Activated CD8-positive, alpha-beta memory T cell treated with anti-CD3 and anti-CD28 coated beads, Interleukin-2, amount 50 U/mL, for 24 hours (primary cell): ENCODE results near the gene RASGEF1C.

Source experiments
- DNase-seq: peaks from one replicate; pipeline ENCODE4 v3.0.0-alpha.2; 2020; ENCODE audit errors: extremely low read depth

RASGEF1C gene

DNA sequence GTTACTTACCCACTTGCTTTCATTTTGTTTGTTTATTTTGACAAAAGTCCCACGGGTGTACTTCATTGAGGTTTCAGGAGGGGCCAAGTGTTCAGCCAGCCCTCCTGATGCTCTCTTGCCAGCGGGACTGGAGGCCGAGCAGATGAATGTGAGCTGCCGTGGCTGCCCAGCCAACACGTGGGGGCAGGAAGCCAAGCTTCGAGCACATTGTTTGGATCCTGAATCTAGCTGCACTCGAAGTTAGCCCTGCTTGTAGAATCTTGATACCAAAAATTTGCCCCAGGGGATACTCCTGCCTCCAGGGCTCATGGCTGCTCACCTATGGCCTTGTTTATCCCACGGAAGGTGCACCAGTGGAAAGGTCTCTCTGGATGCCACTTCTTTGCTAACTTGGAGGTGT is 49.3 kb downstream of the RASGEF1C start:
- DNase-seq, result no peak

DNA sequence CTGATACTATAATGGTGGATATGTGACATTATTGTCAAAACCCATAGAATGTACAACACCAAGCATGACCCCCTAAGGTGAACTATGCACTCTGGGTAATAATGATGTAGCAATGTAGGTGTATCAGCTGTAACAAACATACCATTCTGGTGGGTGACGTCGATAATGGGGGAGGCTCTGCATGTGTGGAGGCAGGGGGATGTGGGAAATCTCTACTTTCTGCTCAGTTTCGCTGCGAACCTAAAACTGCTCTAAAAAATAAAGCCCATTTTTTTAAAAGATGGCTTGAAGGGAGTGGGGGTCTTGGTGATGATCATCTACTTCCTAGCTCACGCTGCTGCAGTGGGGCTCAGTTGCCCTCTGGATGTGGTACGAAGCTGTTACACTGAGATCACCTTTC is 51.1 kb downstream of the RASGEF1C start:
- no peak for DNase-seq

DNA sequence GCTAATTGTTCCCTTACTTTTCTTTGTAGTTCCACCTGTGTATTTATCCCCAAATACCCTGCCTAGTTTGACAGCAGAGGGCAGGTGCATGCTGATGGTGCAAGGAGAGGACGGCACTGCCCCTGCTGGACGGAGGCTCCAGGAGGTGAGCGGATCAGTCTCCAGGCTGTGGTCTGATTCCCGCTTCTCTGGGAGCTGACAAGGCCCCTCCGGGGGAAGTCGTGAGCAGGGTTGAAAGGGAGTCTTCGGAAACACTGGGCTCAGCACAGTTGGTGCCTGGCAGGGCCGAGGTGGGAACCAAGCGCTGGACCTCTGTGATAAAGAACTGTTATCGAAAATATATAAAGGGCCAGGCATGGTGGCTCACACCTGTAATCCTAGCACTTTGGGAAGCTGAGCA is 52.9 kb downstream of the RASGEF1C start:
- no peak for DNase-seq

- no peak for DNase-seq
These were observed 53.6 kb downstream of the RASGEF1C start for GRCh38 chr5:180155365-180155926.

GRCh38 chr5:180154821-180155364 is 54.1 kb downstream of the RASGEF1C start:
- no peak for DNase-seq

DNA sequence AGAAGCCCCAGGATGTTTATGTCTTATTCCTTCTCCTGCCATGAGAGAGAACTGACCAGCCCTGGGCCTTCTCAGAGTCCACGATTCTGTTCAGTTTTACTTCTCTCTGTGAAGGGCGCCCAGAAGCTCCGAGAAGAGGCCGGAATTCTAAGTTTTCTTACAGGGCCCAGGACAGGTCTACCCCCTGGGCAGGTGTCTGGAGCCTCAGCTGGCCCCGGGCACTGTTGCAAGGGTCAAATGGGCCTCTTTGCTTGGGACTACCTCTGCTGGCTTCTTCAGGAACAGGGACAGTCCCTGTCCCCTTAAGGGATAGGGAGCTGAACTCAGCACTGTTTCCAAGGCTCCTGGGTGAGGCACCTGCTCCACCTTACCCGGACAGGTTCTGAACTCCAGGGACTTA is 55.0 kb downstream of the RASGEF1C start:
- DNase-seq, result no peak

DNA sequence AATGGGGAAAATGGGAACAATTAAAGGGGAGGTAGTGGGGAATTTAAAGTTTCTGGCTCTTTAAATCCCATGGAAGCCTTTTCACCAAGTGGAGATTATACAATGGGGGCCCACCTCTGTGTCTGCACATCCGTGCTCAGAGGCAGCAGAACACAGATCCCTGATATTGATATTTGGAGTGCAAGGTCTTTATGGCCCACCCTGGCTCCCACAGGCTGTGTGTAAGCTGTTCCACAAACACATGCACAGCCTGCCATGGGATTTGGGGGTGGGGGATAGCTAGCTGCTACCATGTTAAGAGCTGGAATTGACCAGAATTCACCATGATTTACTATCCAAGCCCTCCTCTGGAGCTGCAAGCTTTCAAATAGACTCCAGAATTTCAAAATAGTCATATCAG is 55.9 kb downstream of the RASGEF1C start:
- DNase-seq, result no peak

- no peak for DNase-seq
These were observed 65.2 kb downstream of the RASGEF1C start for GRCh38 chr5:180143656-180144364.

DNA sequence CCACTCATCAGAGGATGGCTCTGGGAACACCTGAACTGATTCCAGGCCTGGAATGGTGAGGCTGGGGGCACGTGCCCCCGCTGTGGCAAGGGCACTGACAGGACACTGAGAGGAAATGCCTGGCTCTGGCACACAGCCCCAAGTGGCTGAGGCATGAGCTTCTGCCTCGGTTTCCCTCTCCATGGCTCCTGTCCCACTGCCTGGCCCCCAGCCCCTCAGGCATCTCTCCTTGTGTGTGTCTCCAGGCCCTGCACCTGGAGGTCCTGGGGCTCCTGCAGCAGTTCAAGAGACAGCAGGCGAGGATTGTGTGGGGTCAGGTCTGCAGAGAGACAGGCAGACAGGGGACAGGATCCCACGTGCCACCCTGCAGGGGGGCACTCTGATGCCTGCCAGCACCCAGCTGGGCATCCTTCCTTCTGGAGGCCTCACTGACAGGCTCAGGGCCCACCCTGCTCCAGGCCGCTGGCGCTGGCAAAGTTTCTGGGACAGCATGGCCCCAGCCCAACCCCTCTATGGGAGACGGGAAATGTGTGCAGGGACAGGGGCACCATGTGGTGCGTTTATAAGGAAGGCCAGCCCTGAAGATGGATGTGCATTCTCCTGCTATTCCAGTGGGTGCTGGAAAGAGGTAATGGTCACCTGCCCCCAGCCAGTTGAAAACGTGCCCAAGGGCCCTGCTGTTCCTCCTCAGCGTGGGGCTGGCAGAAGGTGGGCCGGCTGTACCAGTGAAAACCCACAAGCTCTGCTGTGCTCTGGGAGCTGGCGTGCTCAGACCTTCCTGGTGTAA is 66.0 kb downstream of the RASGEF1C start:
- no peak for DNase-seq

DNA sequence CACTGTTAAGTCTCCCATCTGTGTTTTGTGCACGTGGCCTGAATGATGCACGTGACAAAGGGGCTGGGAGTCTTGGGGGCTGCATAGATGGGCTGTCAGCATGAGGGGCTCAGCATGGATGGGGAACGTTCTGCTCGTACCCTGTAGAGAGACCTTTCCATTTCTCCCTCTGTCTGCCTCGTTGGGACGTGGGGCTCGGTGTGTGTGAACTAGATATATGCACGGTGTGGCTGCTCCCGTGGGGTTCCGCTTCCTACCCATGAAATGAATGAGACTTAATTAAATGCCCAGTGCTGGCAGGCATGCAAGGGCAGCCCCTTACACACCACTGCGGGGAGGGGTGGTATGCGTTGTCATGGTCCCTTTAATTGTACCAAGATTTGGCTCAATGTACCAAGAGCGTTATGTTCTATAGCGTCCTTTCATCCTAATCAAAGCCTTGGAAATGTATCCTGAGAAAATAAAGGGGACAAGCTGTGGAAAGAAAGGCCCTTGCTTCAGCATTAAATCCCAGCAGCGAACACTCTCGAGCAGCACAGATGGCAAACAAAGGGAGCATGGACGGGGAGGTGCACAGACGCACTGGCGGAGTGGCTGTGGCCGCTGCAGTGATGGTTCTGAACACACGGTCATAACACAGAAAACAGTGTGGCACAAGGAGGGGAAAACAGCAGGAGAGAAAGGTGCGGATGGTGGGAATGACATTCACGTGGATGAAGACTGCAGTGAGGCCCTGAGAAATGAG is 66.8 kb downstream of the RASGEF1C start:
- DNase-seq, result no peak

- DNase-seq, result no peak
These were observed 67.8 kb downstream of the RASGEF1C start for GRCh38 chr5:180141068-180141660.

- no peak for DNase-seq
These were observed 68.4 kb downstream of the RASGEF1C start for GRCh38 chr5:180140571-180140970.

GRCh38 chr5:180140079-180140554 is 68.9 kb downstream of the RASGEF1C start:
- no peak for DNase-seq

- DNase-seq, result no peak
These were observed 69.3 kb downstream of the RASGEF1C start for GRCh38 chr5:180139731-180140055.

- DNase-seq, result no peak
These were observed 69.9 kb downstream of the RASGEF1C start for GRCh38 chr5:180138976-180139730.

GRCh38 chr5:180138214-180138975 is 70.6 kb downstream of the RASGEF1C start:
- DNase-seq, result no peak

- DNase-seq, result no peak
These were observed 71.4 kb downstream of the RASGEF1C start for GRCh38 chr5:180137401-180138213.

DNA sequence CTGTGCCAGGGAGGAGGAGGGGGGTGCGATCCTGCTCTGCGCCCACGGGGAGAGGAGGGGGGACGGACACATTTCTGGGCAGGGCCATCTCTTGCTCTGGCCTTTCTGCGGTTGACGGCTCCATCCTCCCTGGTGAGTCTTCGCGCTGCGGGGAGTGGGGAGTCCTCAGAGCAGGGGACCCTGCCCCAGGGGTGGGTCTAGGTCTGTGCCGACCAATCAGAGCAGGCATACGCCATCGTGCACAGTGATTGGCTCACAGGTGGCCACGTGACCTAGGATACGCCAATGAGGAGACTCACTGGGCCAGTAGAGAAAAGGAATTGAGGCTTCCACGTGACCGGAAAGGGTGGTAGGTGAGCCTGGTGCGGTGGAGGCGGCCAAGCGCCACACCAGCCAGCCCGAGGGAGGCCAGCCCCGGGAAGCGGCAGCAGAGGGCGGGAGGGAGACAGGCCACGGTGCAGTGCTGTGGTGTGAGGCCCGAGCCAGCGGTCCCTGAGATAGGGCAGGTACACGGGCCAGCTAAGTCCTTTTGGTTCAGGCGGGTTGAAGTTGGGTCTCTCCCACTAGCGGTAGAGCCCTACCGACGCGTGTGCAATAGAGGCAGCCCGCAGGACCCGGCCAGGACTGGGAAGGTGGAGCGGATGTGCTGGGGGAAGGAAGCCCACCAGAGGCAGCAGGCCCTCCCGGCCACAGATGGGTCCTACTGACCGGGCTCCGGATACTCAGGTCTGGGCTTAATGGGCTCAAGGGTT is 72.2 kb downstream of the RASGEF1C start:
- DNase-seq, result no peak
